ENCODE results near the gene NEK10.
"Not testable (repeated sequence)": the region's sequence is repeated elsewhere in the genome, so short reads cannot be mapped to it uniquely, and the experiment has no call there.

Gene NEK10

DNA sequence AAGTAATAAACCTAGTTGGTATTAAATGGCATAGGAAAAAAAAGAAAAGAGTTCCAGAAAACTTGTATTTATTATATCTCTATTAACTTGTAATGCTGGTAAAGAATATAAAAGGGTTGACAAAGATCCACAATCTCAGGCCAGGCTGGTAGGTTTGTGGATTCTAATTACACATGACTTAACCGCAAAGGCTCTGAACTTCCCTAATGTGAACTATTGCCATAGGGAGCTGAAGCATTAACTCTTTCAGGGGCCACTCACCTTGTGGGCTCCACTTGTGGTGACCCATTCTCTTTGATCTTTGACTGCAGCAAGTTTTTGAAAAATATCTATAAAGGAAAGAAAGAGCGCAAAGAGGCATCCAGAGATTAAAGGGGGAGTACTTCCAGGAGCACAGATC, 58.5 kb downstream of the NEK10 start:
- DNase-seq: peak; percentile 35

DNA sequence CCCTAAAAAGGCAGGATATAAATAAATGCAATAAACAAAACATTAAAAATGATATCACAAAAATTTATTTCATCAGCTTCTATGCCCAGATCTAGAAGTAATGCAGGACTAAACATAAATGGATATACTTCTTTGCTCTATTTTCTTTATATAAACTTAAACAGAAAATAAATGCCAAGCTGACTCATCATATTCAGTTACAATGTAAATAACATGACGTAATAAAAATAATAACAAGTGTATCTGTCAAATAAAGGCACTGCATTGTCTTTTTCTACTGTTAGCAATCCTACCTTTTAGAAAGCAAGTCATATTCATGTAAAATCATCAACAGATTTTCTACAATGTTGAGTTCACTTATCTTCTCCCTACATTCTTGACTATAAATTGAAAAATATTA, 61.6 kb downstream of the NEK10 start:
- no peak for DNase-seq

DNA sequence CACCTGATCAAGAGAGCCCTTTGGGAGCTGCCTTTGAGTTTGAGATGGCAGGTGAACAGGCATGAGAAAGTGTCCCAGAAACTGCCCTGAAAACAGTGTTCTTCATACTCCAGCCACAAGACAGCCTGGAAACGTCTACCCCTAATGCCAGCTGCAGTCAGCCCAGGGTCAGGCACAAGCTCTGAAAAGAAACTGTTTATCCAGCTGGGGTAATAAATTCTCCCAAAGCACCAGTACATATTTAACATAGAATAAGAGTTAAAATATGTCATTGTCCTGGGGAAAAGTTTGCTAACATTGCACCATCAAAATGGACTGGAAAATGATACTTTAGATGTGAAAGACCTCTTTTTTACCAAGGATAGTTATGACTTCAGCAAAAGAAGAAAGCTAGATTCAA, 66.3 kb downstream of the NEK10 start:
- no peak for DNase-seq

DNA sequence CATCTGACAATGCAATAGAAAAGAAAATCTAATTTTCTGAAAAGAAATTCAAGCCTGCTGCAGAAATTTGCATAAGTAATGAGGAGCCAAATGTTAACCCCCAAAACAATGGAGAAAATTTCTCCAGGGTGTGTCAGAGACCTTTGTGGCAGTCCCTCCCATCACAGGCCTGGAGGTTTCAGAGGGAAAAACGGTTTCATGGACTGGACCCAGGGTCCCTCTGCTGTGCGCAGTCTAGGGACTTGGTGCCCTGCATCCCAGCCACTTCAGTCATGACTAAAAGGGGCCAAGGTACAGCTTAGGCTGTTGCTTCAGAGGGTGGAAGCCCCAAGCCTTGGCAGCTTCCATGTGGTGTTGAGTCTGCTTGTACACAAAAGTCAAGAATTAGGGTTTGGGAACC, 70.2 kb downstream of the NEK10 start:
- DNase-seq: not testable (repeated sequence)

DNA sequence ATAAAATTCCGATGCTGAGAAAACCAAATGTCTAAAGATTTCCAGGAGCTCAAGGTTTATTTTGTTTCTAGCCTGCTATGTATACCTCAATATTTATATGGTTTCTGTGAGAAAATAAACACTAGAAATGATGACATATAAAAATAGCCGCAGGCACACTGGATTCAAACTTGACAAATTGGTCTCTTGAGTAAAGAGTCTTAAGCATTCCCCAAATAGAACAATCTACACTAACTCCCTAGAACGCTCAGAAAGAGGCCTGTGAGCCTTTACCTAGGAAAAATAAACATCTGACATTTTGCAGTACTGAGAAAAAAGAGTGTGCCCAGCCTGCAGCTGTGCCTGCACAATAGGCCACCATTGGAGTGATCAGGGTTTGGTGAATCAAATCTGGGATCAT, 75.2 kb downstream of the NEK10 start:
- no peak for DNase-seq

DNA sequence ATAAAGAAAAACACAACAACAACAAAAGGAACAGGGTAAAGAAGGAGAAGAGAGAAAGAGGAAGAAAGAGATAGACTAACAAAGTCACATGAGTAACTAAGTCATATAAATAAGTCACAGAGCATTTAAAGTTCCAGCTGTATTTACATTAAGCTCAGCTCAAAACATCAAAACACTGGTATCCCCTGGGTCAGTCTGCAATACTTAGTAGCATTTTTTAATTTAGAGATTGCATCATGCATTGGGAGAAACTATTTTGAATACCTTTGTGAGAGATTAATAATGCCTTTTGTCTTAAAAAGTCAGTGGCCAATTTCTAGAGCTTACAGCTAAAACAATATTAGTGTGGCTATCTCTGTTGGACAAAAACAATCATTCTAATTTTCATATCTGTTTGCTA, 78.4 kb downstream of the NEK10 start:
- no peak for DNase-seq

DNA sequence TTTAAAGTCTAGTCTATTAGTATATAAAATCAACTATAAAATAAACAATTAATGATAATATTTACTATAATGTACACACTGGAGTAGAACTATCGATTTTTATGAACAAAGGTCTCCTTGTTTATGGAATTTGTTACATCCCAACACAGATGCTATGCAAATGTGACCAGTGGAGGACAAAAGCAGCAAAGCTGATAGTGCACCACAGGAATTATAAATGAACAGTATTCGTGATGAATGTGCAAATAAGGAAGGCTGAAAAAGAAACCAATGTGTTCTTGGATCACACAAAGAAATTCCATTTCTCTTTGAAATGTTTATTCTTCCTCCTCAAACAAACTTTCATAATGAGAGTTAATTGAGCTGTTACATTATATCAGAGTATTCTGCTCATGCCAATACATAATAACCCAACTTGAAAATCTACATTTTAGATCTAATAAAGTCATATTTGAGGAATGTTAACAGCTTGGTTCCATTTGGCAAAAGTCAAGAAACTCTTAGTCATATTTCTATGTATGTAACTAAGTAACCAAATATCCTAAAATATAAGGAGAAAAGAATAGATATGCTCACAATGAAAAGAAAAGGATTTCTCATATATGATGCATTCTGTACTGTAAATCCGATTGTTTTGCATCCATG, 79.3 kb downstream of the NEK10 start:
- no peak for DNase-seq

DNA sequence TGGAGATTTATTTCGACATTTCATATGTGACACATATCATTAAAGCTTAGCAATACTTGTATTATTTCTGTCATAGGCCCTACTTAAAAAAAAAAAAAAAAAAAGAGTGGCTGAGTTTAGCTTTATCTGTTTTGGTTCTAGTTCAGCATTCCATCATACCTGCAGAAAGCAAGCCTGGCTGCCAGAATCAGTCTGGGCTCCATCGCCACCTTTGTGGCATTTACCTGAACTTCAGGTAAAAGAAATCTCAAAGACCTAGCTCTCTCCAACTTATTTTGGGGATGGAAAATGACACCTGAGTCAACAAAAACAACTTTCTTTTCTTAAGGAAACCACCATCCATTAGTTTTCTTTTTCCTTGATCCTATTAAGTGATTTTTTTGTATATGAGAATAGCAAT, 82.1 kb downstream of the NEK10 start:
- no peak for DNase-seq

DNA sequence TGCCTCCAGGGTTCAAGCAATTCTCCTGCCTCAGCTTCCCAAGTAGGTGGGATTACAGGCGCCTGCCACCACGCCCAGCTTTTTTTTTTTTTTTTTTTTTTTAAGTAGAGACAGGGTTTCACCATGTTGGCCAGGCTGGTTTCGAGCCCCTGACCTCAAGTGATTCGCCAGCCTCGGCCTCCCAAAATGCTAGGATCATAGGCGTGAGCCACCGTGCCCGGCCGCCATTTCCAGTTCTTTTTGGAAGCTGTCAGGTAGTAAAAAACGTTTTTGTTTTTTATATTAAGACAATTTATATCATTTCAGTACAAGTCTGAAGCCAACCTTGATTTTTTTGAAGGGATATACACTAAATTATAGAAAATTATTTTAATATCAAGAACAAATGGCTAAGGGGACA, 82.7 kb downstream of the NEK10 start:
- DNase-seq: not testable (repeated sequence)

DNA sequence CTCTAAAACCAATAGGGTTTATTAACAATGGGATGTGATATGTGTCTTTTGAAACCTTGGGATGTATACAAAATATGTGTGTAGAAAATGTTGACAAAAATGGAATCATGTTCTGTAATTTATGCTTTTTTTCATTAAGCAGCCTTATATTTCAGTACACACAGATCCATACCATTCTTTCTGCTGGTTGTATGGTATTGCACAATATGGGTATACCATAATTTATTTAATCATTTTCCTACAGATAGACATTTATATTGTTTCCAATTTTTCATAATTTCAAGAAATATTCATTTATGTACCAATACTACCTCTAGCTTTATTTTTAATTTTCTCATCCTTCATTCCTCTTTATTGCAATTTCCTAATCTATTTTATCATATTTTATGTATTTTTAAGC, 83.5 kb downstream of the NEK10 start:
- DNase-seq: no peak

DNA sequence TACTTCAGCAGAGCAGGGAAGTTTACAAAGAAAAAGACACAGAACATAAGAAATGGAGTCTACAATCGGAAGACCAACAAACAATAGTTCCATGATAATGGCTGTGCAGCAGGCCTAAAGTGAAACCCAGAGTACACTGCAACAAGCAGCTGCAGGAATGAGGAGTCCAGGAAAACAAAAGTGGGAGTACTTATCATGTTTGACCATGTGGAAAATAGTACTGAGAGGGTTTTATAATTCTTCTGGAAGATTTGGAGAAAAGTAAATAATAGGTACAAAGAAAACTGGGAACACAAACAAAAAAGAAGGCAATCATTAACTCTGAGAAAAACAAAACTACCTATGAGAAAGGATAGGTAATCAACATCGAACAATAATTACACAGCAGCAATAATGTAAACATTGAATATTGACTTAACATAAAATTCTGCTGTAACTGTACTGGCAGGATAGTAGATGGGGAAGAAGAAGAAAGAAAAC, 87.5 kb downstream of the NEK10 start:
- no peak for DNase-seq

DNA sequence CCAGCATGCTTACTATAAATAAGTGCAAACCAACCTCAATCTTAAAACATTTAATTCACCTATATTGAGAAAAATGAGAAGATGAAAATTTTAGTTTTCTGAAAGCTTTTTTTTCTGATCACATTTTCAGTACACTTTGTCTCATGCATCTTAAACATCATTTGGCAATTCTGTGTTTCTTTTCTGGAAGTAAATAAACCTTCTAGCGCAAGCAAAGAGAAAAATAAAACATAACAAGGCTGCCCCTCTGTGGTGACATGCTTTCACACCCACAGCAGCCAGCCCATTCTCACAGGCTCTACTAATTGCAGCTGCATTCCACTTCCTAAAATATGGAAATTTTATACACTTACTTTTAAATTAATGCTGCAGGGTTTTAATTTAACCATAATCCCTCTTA, 90.1 kb downstream of the NEK10 start:
- no peak for DNase-seq

DNA sequence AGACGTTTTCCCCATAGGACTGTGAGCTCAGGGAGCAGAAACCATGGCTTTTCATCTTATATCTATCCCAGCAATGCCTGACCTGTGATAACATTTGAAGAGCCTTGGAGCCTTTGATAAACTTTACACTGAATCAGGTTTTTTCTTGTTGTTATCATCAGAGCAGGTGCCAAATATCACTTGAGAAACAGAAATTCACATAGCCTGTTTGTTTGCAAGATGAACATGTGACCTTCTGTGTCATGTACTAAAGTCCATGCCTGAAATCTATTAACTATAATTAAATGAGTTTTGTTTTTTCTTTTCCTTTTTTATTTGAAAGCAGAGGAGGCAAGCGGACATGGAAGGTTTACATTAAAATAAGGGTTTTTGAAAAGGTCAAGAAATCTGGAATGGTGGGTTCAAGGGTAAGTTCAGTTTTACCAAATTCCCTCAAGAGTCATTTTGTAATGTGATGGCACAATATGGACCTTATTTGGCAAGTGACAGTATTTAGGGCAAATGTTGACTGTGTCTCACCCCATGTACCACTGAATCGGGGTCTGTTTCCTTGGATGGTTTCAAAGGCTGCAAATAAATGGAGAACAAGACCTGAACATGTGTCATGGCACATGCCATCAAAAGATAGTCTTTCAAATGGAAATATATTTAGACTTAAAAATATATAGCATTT, 90.7 kb downstream of the NEK10 start:
- DNase-seq: no peak

DNA sequence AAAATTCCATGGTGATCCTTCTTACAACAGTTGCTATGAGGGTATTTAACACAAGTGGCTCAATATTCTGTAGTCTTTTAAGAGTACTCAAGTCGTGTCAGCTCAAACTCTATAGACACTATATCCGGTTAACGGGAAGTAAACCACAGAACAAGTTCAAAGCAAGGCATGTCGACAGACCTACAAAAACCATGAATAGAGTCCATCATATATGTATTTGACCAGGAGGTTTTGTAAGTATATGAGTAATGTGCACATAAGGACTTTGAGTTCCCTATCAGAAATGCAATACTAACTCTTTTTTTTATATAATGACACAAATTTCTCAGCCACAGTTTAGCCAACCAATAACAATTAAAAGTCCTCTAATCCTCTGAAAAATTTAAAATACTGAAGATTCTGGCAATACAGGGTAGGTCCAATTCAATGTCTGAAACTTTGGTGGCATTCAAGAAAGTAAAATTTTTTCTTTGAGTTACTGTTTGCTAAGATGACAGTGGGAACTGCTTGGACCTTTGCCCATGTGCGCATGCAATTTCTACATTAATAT, 93.7 kb downstream of the NEK10 start:
- DNase-seq: no peak

DNA sequence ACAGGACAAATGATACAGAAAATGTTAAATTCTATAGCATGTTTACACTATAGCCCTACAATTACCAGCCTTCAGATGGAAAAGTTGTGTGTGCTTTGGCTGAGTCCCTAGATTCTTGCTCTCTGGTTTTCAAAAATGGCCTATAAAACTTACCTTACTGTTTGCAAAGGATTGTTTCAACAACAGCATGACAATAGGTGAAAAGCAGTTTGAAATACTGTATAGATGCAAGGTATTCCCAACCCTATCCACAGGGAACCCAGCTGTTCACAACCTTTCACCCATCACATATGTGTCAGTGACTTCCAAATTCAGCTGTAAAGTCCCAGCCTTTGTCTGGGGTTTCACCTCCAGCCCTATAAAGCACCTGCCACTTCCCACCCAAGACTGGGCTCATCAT, 97.3 kb downstream of the NEK10 start:
- DNase-seq: no peak

DNA sequence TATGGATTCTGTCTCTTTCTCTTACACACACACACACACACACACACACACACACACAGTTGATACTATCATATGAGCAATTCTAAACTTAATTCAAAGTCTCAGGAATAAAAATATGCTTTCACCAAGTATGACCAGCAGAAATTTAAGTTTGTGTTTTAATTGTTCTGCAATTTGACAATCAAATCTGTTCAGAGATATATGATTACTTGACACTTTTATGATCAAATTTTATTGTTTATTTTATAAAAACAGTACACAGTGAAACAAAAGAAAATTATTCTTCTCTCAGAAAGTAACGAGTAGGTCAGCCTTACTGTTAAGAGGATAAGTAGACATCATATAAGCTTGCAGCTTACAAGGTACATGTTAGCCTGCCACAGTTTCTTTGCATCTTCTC, 114.3 kb downstream of the NEK10 start:
- no peak for DNase-seq

DNA sequence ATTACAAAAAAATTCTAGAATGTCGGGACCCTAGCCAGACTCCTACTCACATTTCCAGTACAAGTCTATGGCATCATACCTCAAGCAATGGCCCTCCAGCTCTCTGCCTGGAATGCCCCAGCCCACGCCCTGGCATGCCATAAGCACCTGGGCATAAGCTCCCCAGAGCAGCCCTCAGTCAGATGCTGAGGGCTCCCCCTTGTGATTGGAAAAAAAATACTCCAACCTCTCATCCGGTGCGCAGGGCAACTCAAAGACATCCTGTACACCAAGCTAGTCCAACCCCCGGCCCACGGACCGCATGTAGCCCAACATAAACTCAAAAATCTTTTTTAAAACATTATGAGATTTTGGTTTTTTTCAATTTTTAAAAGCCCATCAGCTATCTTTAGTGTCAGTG, 115.4 kb downstream of the NEK10 start:
- DNase-seq: no peak

DNA sequence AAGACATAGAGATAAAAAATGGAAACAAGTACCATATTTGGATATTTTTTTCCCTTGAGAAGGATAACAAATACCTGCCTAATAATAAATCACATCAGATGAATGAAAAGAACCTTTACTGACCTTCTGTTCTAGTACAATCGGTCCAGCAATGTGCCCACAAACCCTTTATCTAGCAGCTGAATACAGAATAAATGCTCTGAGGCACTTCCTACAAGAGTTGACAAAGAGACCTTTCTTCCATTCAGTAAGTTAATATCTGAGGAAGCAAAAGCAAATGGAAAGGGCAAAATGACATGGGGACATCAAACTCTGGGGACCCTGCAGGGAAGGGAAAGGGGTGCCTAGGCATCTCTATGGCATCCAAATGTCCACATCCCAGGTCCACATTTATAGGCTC, 115.8 kb downstream of the NEK10 start:
- DNase-seq: no peak

DNA sequence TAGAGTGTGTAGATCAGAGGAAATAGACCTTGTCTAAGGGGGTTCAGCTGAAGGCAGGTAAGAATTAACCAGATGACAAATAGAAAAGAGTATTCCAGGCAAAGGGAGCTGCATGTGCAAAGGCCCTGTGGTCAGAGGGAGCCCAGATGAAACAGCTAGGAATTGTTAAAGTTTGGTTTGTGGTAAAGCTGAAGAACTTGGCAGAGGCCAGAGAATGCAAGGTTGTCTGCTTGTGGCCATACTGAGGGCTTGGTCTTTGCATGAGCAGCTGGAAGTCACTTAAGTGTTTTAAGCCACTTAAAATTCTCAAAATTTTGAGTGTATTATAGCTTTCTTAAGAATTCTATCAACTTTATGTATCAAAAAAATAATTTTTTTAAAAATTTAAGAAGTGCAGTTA, 116.5 kb downstream of the NEK10 start:
- DNase-seq: no peak

DNA sequence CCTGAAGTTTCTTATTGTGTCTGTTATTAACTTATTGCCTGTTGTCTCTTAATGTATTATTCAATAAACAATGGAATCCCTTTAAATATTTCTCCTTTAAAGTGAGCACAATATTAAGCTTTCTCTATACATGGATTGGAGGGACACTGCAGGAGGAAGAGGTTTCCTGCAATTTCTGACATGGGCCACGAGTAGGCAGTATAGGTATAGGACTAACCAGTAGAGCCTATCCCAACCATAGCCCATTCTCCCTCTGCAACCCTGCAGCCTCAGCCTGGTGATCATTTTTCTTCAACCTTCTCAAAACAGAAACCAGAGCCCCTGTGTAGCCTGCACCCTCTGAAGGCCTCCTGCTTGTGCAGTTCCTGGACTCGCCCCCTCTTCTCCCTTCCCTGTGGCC, 124.8 kb downstream of the NEK10 start:
- DNase-seq: no peak

DNA sequence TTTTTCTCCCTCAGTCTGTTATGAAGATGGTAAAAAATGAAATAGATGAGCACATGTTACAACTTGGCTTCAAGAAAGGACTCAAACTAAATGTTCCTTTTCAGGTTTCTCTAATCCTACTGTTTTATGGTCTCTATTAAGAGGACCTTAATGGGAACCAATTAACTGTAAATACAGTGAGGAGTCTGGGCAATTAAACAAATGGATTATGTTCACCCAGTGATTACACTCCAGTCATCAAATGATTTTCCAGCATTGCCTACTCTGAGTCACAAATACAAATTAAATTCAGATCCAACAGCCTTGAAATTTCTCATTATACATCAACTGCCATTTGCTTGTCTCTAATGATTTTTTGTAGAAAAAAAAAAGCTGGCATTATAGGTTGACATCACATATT, 129.2 kb downstream of the NEK10 start:
- no peak for DNase-seq

DNA sequence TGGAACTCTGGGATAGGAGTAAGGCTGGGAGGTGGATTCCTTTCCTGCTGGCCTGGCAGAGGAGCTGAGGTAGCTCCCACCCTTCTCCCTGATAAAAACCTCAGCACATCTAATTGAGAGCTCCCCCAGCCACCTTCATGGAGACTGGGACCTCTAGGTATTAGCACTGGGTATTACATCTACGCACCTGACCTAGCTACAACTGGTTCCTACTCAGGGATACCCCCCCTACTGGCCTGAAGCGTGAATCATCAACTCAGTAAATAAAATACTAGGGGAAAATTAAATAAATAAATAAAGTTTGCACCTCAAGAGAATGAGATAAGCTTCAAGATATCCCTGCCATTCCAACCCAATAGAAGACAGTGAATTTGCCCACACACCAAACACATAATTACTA, 140.4 kb downstream of the NEK10 start:
- DNase-seq: no peak

DNA sequence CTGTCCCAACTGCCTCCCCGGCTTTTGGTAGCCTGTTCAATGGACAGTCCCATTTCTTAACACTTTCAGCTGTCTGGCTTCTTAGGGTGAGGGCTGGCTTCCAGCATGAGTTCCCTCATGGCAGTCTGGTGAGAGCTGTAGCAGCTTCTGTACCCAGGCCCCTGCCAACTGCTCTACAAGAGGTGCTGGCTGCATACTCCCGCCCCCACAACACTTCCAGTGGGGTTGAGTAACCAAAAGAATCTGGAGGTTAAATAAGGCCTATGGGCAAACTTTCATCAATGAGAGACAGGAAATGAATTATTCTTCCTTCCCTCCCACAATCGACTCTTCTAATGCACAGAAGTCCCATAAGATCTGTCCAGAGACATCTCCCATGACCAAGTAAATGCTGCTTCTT, 145.0 kb downstream of the NEK10 start:
- no peak for DNase-seq

DNA sequence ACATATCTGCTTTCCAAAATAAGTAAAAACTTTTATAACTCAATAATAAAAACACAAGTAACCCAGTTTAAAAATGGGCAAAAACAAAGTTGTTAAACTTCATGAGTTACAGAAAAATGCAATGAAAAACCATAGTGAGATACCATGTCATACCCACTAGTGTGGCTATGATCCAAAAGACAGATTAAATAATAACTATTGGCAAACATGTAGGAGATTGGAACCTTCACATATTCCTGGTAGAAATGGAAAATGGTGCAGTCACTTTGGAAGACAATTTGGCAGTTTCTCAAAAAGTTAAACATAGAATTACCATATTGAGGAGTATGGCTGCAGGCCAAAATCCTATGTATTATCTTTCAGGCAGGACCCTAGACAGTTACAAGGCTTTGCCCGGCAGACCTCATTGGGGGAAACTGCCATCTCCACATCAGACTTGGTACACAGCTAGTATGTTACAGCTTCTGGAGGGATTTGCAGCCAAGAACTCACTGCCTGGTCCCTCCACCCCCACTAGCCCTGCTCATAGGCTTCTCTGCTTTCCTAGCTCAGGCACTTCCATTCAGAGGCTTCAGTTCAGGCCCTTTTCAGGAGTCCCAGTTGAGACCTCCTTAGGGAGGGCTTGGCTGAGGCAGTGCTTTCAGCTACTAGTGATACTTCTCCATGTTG, 147.8 kb downstream of the NEK10 start:
- no peak for DNase-seq
